ENCODE results near the gene CUL1. TPM values are rescaled to one million over a fixed set of nuclear protein-coding genes. Genes with fewer than 3 reads are reported as not detected.

Gene CUL1
- total RNA-seq, 2 experiments from 2014 or later: 60.6 to 61.2 TPM

- Mint-ChIP-seq H3K27ac (peak overlapping the region; percentile 90), H3K36me3 (ENCODE audit: low read depth) (peaks cover 36% of the 10 kb centered on the region), H3K4me1 (ENCODE audit: low read depth) (peaks cover 19% of the 10 kb centered on the region), H3K4me3 (no peak overlapping the region), H3K27me3 (no peaks in the 10 kb centered on the region), H3K9me3 (no peaks in the 10 kb centered on the region)
- ChIA-PET POLR2A (interaction anchor here (0.6 to 1.6 kb wide), 5 partner anchors 15 to 109 kb away, joined by 3 to 10 read pairs (median 3); partner anchors contain the start of gene CUL1), CTCF (interaction anchor here (0.8 to 2.6 kb wide), 12 partner anchors 8 to 209 kb away, joined by 3 to 8 read pairs (median 4); partner anchors contain the start of gene CUL1)
- intact Hi-C loops (cut with micrococcal nuclease): loop anchor here (10.0 kb wide), 1 partner anchor 199 kb away; no protein-coding TSS in a partner anchor
- DNase-seq (peak; percentile 60), ATAC-seq (peak; percentile 83)
- TF ChIP-seq CTCF (IDR thresholded peaks at IDR 0.05): no peak
Measured at GRCh38 chr7:148773334-148773733, 74.6 kb downstream of the CUL1 start.

- ATAC-seq (no peak), DNase-seq (no peak)
- ChIA-PET POLR2A (interaction anchor here (1.6 kb wide), 1 partner anchor 76 kb away, joined by 10 read pairs; the partner anchor contains the start of gene CUL1), CTCF (interaction anchor here (0.8 to 2.1 kb wide), 10 partner anchors 9 to 421 kb away, joined by 3 to 6 read pairs (median 4); partner anchors contain the start of genes CUL1 and ZNF282)
- Mint-ChIP-seq H3K27ac (no peak overlapping the region), H3K4me3 (no peak overlapping the region), H3K9me3 (no peaks in the 10 kb centered on the region), H3K4me1 (ENCODE audit: low read depth) (peaks cover 19% of the 10 kb centered on the region), H3K36me3 (ENCODE audit: low read depth) (peaks cover 37% of the 10 kb centered on the region), H3K27me3 (no peaks in the 10 kb centered on the region)
- intact Hi-C loops (cut with micrococcal nuclease): loop anchor here (10.0 kb wide), 1 partner anchor 200 kb away; no protein-coding TSS in a partner anchor
- no peak for TF ChIP-seq CTCF (IDR thresholded peaks at IDR 0.05)
Measured at GRCh38 chr7:148774471-148774870, 75.8 kb downstream of the CUL1 start.

- Mint-ChIP-seq H3K9me3 (no peaks in the 10 kb centered on the region), H3K27ac (no peak overlapping the region), H3K36me3 (ENCODE audit: low read depth) (peaks cover 31% of the 10 kb centered on the region), H3K4me3 (no peak overlapping the region), H3K27me3 (no peaks in the 10 kb centered on the region), H3K4me1 (ENCODE audit: low read depth) (no peaks in the 10 kb centered on the region)
- no peak for TF ChIP-seq CTCF (IDR thresholded peaks at IDR 0.05)
- intact Hi-C loops (cut with micrococcal nuclease): no loop called here
- ATAC-seq (no peak), DNase-seq (no peak)
- ChIA-PET CTCF (interaction anchor here (1.2 kb wide), 1 partner anchor 36 kb away, joined by 3 read pairs; no protein-coding TSS in a partner anchor), POLR2A (interaction anchor here (1.1 kb wide), 1 partner anchor 130 kb away, joined by 3 read pairs; no protein-coding TSS in a partner anchor)
Measured at GRCh38 chr7:148782757-148783456, 84.2 kb downstream of the CUL1 start.

GRCh38 chr7:148783801-148784527 lies 85.3 kb downstream of the CUL1 start:
- intact Hi-C loops (cut with micrococcal nuclease): no loop called here
- H3K27me3 Mint-ChIP-seq: no peaks in the 10 kb centered on the region
- no peaks in the 10 kb centered on the region for H3K4me1 Mint-ChIP-seq (ENCODE audit: low read depth)
- ATAC-seq: no peak
- CTCF ChIA-PET: interaction anchor here (1.2 to 1.4 kb wide), 3 partner anchors 37 to 208 kb away, joined by 3 read pairs; no protein-coding TSS in a partner anchor
- peaks cover 38% of the 10 kb centered on the region for H3K36me3 Mint-ChIP-seq (ENCODE audit: low read depth)
- no peak overlapping the region for H3K27ac Mint-ChIP-seq
- no peak for DNase-seq
- H3K4me3 Mint-ChIP-seq: no peak overlapping the region
- no peaks in the 10 kb centered on the region for H3K9me3 Mint-ChIP-seq
- no peak for TF ChIP-seq CTCF (IDR thresholded peaks at IDR 0.05)
- POLR2A ChIA-PET: no interaction called here
